ENCODE measurements around the gene SLFN11.

SLFN11 gene

GRCh38 chr17:35387496-35387895 lies 14.1 kb upstream of the SLFN11 start:
- Histone ChIP-seq H3K79me1 (ENCODE audit: low read depth, low read length) (no peaks in the 10 kb centered on the region), H3K4me3 (ENCODE audit: low read length in 2 of 2) (no peak overlapping the region), H2BK12ac (ENCODE audit: low read length) (no peak overlapping the region), H3K4me1 (ENCODE audit: control insufficient read depth in 2 of 2, insufficient read depth in 1 of 2, low read depth in 1 of 2, low read length in 2 of 2) (no peaks in the 10 kb centered on the region), H3K27ac (replicated peaks; ENCODE audit: low read length) (no peak overlapping the region), H3K18ac (ENCODE audit: low read length) (no peak overlapping the region), H4K8ac (ENCODE audit: low read depth, low read length) (no peak overlapping the region), H2BK15ac (ENCODE audit: low read length) (no peak overlapping the region), H2BK120ac (ENCODE audit: low read depth, low read length) (no peak overlapping the region), H3K14ac (ENCODE audit: low read length) (no peak overlapping the region), H3K36me3 (replicated peaks in 1 of 2; ENCODE audit: control insufficient read depth in 2 of 2, insufficient read depth in 2 of 2, low read length in 2 of 2) (no peaks in the 10 kb centered on the region), H2BK5ac (ENCODE audit: low read length) (no peak overlapping the region), H3K4me2 (ENCODE audit: insufficient read depth, low read length, poor library complexity, severe bottlenecking) (no peak overlapping the region), H3K4ac (ENCODE audit: low read length) (no peak overlapping the region), H3K9ac (ENCODE audit: low read depth, low read length, poor library complexity) (no peak overlapping the region), H3K27me3 (ENCODE audit: control insufficient read depth in 3 of 3, insufficient read depth in 3 of 3, low read depth in 1 of 3, low read length in 3 of 3) (no peaks in the 10 kb centered on the region), H3K23ac (ENCODE audit: low read depth, low read length, poor library complexity) (no peak overlapping the region), H4K91ac (ENCODE audit: low read depth, low read length, poor library complexity) (no peak overlapping the region), H2AK5ac (ENCODE audit: low read depth, low read length) (no peak overlapping the region), H2AFZ (ENCODE audit: low read length) (no peak overlapping the region), H3K9me3 (replicated peaks in 1 of 2; ENCODE audit: control insufficient read depth in 2 of 2, insufficient read depth in 1 of 2, low read depth in 1 of 2, low read length in 2 of 2) (peaks cover 0 to 6% of the 10 kb centered on the region in 2 donors)
- DNase-seq (ENCODE audit: low spot score) = no peak

GRCh38 chr17:35377706-35378105 lies 4.3 kb upstream of the SLFN11 start:
- Histone ChIP-seq H3K14ac (ENCODE audit: low read length) (no peak overlapping the region), H3K9ac (ENCODE audit: low read depth, low read length, poor library complexity) (no peak overlapping the region), H3K23ac (ENCODE audit: low read depth, low read length, poor library complexity) (no peak overlapping the region), H2AK5ac (ENCODE audit: low read depth, low read length) (no peak overlapping the region), H3K9me3 (replicated peaks in 1 of 2; ENCODE audit: control insufficient read depth in 2 of 2, insufficient read depth in 1 of 2, low read depth in 1 of 2, low read length in 2 of 2) (no peaks in the 10 kb centered on the region), H2BK5ac (ENCODE audit: low read length) (no peak overlapping the region), H2BK12ac (ENCODE audit: low read length) (no peak overlapping the region), H3K79me1 (ENCODE audit: low read depth, low read length) (no peaks in the 10 kb centered on the region), H4K91ac (ENCODE audit: low read depth, low read length, poor library complexity) (no peak overlapping the region), H3K27ac (replicated peaks; ENCODE audit: low read length) (no peak overlapping the region), H2BK15ac (ENCODE audit: low read length) (no peak overlapping the region), H3K4me2 (ENCODE audit: insufficient read depth, low read length, poor library complexity, severe bottlenecking) (no peak overlapping the region), H3K36me3 (replicated peaks in 1 of 2; ENCODE audit: control insufficient read depth in 2 of 2, insufficient read depth in 2 of 2, low read length in 2 of 2) (no peaks in the 10 kb centered on the region), H3K27me3 (ENCODE audit: control insufficient read depth in 3 of 3, insufficient read depth in 3 of 3, low read depth in 1 of 3, low read length in 3 of 3) (peaks cover 13 to 37% (median 24%) of the 10 kb centered on the region in 3 experiments), H3K4ac (ENCODE audit: low read length) (no peak overlapping the region), H4K8ac (ENCODE audit: low read depth, low read length) (no peak overlapping the region), H2AFZ (ENCODE audit: low read length) (no peak overlapping the region), H2BK120ac (ENCODE audit: low read depth, low read length) (no peak overlapping the region), H3K18ac (ENCODE audit: low read length) (no peak overlapping the region), H3K4me1 (ENCODE audit: control insufficient read depth in 2 of 2, insufficient read depth in 1 of 2, low read depth in 1 of 2, low read length in 2 of 2) (peaks cover 0 to 8% of the 10 kb centered on the region in 2 donors), H3K4me3 (ENCODE audit: low read length in 2 of 2) (no peak overlapping the region)
- DNase-seq (ENCODE audit: low spot score) = no peak
- no CpG with 5 or more reads among the region's 3 CpGs for WGBS, 2 donors (ENCODE audit: extremely low coverage in 2 of 2, insufficient read length in 2 of 2, insufficient replicate concordance in 1 of 2)

DNA sequence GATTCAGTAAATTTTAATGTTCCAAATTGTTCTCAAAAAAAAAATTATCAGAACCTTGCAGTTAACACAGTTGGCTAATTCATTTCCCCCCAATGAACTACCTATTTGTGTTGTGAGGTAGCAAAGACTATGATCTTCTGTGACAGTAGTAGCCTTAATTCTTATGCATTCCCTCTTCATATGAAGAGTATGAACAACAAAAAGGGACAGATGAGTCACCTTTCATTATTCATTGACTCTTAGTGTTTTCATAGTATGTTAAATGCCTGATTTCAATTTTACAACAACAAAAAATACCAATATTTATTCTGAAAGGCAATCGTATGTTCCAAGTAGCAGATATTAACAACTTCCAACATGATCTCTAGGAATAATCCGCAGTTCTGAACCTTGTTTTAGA lies 3.6 kb upstream of the SLFN11 start:
- no peak overlapping the region for H3K9ac ChIP-seq (ENCODE audit: low read depth, low read length, poor library complexity)
- H2BK5ac ChIP-seq (ENCODE audit: low read length) = no peak overlapping the region
- no peak overlapping the region for H3K27ac ChIP-seq (replicated peaks; ENCODE audit: low read length)
- no peak overlapping the region for H3K23ac ChIP-seq (ENCODE audit: low read depth, low read length, poor library complexity)
- H3K9me3 ChIP-seq (replicated peaks in 1 of 2; ENCODE audit: control insufficient read depth in 2 of 2, insufficient read depth in 1 of 2, low read depth in 1 of 2, low read length in 2 of 2) = no peaks in the 10 kb centered on the region
- no CpG with 5 or more reads among the region's 2 CpGs for WGBS, 2 donors (ENCODE audit: extremely low coverage in 2 of 2, insufficient read length in 2 of 2, insufficient replicate concordance in 1 of 2)
- H3K79me1 ChIP-seq (ENCODE audit: low read depth, low read length) = no peaks in the 10 kb centered on the region
- no peak overlapping the region for H2AFZ ChIP-seq (ENCODE audit: low read length)
- no peak overlapping the region for H2BK120ac ChIP-seq (ENCODE audit: low read depth, low read length)
- H4K91ac ChIP-seq (ENCODE audit: low read depth, low read length, poor library complexity) = no peak overlapping the region
- no peak overlapping the region for H3K14ac ChIP-seq (ENCODE audit: low read length)
- H3K36me3 ChIP-seq (replicated peaks in 1 of 2; ENCODE audit: control insufficient read depth in 2 of 2, insufficient read depth in 2 of 2, low read length in 2 of 2) = no peaks in the 10 kb centered on the region
- no peak overlapping the region for H4K8ac ChIP-seq (ENCODE audit: low read depth, low read length)
- H2BK12ac ChIP-seq (ENCODE audit: low read length) = no peak overlapping the region
- H3K4ac ChIP-seq (ENCODE audit: low read length) = no peak overlapping the region
- H2AK5ac ChIP-seq (ENCODE audit: low read depth, low read length) = no peak overlapping the region
- peaks cover 13 to 43% (median 25%) of the 10 kb centered on the region in 3 experiments for H3K27me3 ChIP-seq (ENCODE audit: control insufficient read depth in 3 of 3, insufficient read depth in 3 of 3, low read depth in 1 of 3, low read length in 3 of 3)
- no peak for DNase-seq (ENCODE audit: low spot score)
- H3K18ac ChIP-seq (ENCODE audit: low read length) = no peak overlapping the region
- H3K4me1 ChIP-seq (ENCODE audit: control insufficient read depth in 2 of 2, insufficient read depth in 1 of 2, low read depth in 1 of 2, low read length in 2 of 2) = peaks cover 0 to 8% of the 10 kb centered on the region in 2 donors
- H3K4me3 ChIP-seq (ENCODE audit: low read length in 2 of 2) = no peak overlapping the region
- no peak overlapping the region for H3K4me2 ChIP-seq (ENCODE audit: insufficient read depth, low read length, poor library complexity, severe bottlenecking)
- no peak overlapping the region for H2BK15ac ChIP-seq (ENCODE audit: low read length)

DNA sequence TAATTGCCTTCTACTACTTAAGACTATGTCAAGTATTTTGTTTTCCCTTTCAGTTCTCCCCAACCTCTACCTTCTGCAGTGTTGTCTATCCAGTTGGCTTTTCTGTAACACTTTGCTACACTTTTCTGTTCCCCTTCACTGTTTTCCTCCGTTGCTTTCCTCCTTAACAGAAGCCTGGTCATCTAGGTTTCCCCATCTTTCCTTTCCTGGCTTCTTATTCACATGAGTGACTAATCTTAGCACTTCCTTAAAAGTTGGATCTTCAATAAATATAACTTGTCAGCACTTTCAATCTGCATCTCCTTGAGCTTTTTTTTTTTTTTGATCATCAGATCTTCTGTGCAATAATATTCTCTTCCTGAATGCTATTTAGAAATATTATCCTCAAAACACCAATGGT lies 2.8 kb upstream of the SLFN11 start:
- no CpG with 5 or more reads among the region's 1 CpG for WGBS, 2 donors (ENCODE audit: extremely low coverage in 2 of 2, insufficient read length in 2 of 2, insufficient replicate concordance in 1 of 2)

More for the DNA sequence above, 2.8 kb upstream of the SLFN11 start:
- no peak overlapping the region for H3K4me3 ChIP-seq (ENCODE audit: low read length in 2 of 2)
- peaks cover 0 to 8% of the 10 kb centered on the region in 2 donors for H3K4me1 ChIP-seq (ENCODE audit: control insufficient read depth in 2 of 2, insufficient read depth in 1 of 2, low read depth in 1 of 2, low read length in 2 of 2)
- H3K36me3 ChIP-seq (replicated peaks in 1 of 2; ENCODE audit: control insufficient read depth in 2 of 2, insufficient read depth in 2 of 2, low read length in 2 of 2) = no peaks in the 10 kb centered on the region
- H2AFZ ChIP-seq (ENCODE audit: low read length) = no peak overlapping the region
- H3K9me3 ChIP-seq (replicated peaks in 1 of 2; ENCODE audit: control insufficient read depth in 2 of 2, insufficient read depth in 1 of 2, low read depth in 1 of 2, low read length in 2 of 2) = no peaks in the 10 kb centered on the region
- H3K79me1 ChIP-seq (ENCODE audit: low read depth, low read length) = no peaks in the 10 kb centered on the region
- H3K18ac ChIP-seq (ENCODE audit: low read length) = no peak overlapping the region
- peaks cover 13 to 51% (median 28%) of the 10 kb centered on the region in 3 experiments for H3K27me3 ChIP-seq (ENCODE audit: control insufficient read depth in 3 of 3, insufficient read depth in 3 of 3, low read depth in 1 of 3, low read length in 3 of 3)
- H2BK5ac ChIP-seq (ENCODE audit: low read length) = no peak overlapping the region
- H2BK15ac ChIP-seq (ENCODE audit: low read length) = no peak overlapping the region
- H2BK12ac ChIP-seq (ENCODE audit: low read length) = no peak overlapping the region
- no peak for DNase-seq (ENCODE audit: low spot score)
- no peak overlapping the region for H2AK5ac ChIP-seq (ENCODE audit: low read depth, low read length)
- H3K4ac ChIP-seq (ENCODE audit: low read length) = no peak overlapping the region
- no peak overlapping the region for H2BK120ac ChIP-seq (ENCODE audit: low read depth, low read length)
- H4K8ac ChIP-seq (ENCODE audit: low read depth, low read length) = no peak overlapping the region
- no peak overlapping the region for H3K23ac ChIP-seq (ENCODE audit: low read depth, low read length, poor library complexity)
- no peak overlapping the region for H3K27ac ChIP-seq (replicated peaks; ENCODE audit: low read length)
- H3K4me2 ChIP-seq (ENCODE audit: insufficient read depth, low read length, poor library complexity, severe bottlenecking) = no peak overlapping the region
- no peak overlapping the region for H3K9ac ChIP-seq (ENCODE audit: low read depth, low read length, poor library complexity)
- no peak overlapping the region for H3K14ac ChIP-seq (ENCODE audit: low read length)
- no peak overlapping the region for H4K91ac ChIP-seq (ENCODE audit: low read depth, low read length, poor library complexity)
